ENCODE data around the gene FARP2.

DNA sequence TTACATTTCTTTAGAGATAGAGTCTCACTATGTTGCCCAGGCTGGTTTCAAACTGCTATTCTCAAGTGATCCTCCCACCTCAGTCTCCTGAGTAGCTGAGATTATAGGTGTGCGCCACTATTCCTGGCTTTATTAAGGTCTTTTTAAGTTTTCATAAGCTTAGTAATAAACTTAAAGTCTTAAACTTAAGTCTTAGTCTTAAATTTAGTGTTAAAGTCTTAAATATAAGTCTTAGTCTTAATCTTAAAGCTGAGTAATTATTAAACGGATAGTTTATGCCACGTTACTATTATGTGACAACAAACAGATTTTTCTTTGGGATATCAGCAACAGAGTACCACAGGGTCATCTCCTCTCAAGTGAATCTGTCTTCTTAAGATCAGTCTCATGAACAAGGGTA, 12.6 kb downstream of the FARP2 start:
- no peak for TF ChIP-seq EZH2 (IDR thresholded peaks at IDR 0.05; ENCODE audit: low read length, unreplicated experiment)
- TF ChIP-seq, protein P1, sequence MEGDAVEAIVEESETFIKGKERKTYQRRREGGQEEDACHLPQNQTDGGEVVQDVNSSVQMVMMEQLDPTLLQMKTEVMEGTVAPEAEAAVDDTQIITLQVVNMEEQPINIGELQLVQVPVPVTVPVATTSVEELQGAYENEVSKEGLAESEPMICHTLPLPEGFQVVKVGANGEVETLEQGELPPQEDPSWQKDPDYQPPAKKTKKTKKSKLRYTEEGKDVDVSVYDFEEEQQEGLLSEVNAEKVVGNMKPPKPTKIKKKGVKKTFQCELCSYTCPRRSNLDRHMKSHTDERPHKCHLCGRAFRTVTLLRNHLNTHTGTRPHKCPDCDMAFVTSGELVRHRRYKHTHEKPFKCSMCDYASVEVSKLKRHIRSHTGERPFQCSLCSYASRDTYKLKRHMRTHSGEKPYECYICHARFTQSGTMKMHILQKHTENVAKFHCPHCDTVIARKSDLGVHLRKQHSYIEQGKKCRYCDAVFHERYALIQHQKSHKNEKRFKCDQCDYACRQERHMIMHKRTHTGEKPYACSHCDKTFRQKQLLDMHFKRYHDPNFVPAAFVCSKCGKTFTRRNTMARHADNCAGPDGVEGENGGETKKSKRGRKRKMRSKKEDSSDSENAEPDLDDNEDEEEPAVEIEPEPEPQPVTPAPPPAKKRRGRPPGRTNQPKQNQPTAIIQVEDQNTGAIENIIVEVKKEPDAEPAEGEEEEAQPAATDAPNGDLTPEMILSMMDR (conservative IDR thresholded peaks at IDR 0.05; ENCODE audit: low read depth, low read length): no peak

Measured in PC-3 (cell line).